A549 treated with GW870086 at 1 μM for 4 hours (cell line): ENCODE data around the gene CHRNB4. TPM values are rescaled to one million over a fixed set of nuclear protein-coding genes. Genes with fewer than 3 reads are reported as not detected.

Experiments used
- total RNA-seq: library from RNA; stranded (reverse); fragments of 200-300 nt; extraction: Qiagen RNA extraction; gene quantifications from 5 replicates; pipeline ENCODE4 v1.2.3, GENCODE V29; 2022; ENCODE audit warnings: low read depth

CHRNB4 gene
- 0.52 to 1.6 TPM (median 1.1 TPM) in 5 replicates for total RNA-seq

GRCh38 chr15:78641102-78641748 is at the start of gene CHRNB4:
Gene CHRNB4 (minus strand): TSS chr15:78641210. CDS start chr15:78641133, 77 bp downstream.

GRCh38 chr15:78620527-78621421 is 20.2 kb downstream of the CHRNB4 start, which contains the start of gene CHRNA3:
Gene CHRNA3 (minus strand): TSS chr15:78620996. CDS start chr15:78620794, 202 bp downstream.

Other genes starting within 250 kb of the CHRNB4 start
- 37.7 to 49.8 TPM (median 46.4 TPM) in 5 replicates for gene IREB2, start 203.0 kb downstream of the CHRNB4 start, total RNA-seq
- 6.0 to 7.6 TPM (median 6.1 TPM) in 5 replicates for gene HYKK, start 133.6 kb downstream of the CHRNB4 start, total RNA-seq
- 379 to 479 TPM (median 406 TPM) in 5 replicates for gene PSMA4, start 100.8 kb downstream of the CHRNB4 start, total RNA-seq
- gene CHRNA5, start 75.7 kb downstream of the CHRNB4 start, total RNA-seq: 30.9 to 35.7 TPM (median 33.6 TPM) in 5 replicates
- 0.35 to 0.96 TPM (median 0.64 TPM) in 5 replicates for gene CHRNA3, start 20.2 kb downstream of the CHRNB4 start, total RNA-seq
- 4.8 to 7.8 TPM (median 6.2 TPM) in 5 replicates for gene ADAMTS7, start 170.3 kb upstream of the CHRNB4 start, total RNA-seq
- 342 to 545 TPM (median 365 TPM) in 5 replicates for gene MORF4L1, start 231.7 kb upstream of the CHRNB4 start, total RNA-seq